ENCODE measurements around the gene THAP7.

DNA sequence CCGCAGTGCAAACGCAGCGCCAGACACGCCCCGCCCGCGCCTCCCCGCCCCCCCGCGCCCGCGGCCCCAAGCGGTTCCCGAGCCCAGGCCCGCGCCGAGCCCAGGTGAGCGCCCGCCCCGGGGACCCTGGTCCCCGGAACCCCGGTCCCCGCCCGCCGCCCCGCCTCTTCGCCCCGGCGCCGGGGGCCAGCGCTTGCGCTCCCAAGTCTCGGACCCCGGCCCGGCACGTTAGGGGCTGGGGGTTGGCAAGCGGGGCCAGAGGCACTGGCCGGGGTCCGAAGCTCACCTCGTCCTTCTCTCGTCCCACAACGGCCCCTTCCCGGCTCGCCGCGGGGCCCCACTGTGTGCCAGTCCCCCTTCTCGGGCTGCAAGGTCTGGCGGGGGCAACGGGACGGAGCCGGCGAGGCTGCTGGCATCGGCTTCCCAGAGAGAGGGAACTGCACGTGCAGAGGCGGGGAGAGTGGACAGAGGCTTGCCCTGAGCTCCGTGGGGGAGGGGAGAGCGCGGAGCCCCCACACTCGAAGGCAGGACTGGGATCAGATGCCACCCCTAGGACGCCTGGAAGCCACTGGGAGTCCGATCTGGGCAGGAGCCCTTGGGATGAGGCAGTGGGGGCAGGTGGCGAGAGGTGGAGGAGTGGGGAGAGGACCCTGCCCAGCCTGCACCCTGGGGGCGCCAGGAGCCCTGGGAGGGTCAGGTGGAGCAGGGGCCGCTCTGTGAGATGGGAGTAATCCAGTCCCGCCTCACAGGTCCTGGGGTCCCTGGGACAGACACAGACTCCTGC, 36.6 kb downstream of the THAP7 start:
- TF ChIP-seq, protein P1, sequence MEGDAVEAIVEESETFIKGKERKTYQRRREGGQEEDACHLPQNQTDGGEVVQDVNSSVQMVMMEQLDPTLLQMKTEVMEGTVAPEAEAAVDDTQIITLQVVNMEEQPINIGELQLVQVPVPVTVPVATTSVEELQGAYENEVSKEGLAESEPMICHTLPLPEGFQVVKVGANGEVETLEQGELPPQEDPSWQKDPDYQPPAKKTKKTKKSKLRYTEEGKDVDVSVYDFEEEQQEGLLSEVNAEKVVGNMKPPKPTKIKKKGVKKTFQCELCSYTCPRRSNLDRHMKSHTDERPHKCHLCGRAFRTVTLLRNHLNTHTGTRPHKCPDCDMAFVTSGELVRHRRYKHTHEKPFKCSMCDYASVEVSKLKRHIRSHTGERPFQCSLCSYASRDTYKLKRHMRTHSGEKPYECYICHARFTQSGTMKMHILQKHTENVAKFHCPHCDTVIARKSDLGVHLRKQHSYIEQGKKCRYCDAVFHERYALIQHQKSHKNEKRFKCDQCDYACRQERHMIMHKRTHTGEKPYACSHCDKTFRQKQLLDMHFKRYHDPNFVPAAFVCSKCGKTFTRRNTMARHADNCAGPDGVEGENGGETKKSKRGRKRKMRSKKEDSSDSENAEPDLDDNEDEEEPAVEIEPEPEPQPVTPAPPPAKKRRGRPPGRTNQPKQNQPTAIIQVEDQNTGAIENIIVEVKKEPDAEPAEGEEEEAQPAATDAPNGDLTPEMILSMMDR (IDR thresholded peaks at IDR 0.05; ENCODE audit: extremely low read depth in 1 of 2, insufficient read depth in 1 of 2, low read depth in 1 of 2, low read length in 2 of 2), result no peak
- peak; percentile 91 for TF ChIP-seq EZH2 (IDR thresholded peaks at IDR 0.05; ENCODE audit: borderline replicate concordance, low read depth, low read length, severe bottlenecking)
- no peak for TF ChIP-seq POLR2AphosphoS5 (IDR thresholded peaks at IDR 0.05; ENCODE audit: insufficient read depth, low read depth, low read length)
- no peak for TF ChIP-seq MAX (IDR thresholded peaks at IDR 0.05; ENCODE audit: insufficient read depth, insufficient read length)
- TF ChIP-seq JUN (IDR thresholded peaks at IDR 0.05; ENCODE audit: borderline replicate concordance, insufficient read depth, insufficient read length, low read depth), result no peak
- no peak for TF ChIP-seq MYC (IDR thresholded peaks at IDR 0.05; ENCODE audit: low read depth, low read length)
- TF ChIP-seq POLR2A (IDR thresholded peaks at IDR 0.05; ENCODE audit: low read depth, low read length), result no peak
- no peak for TF ChIP-seq FOS (IDR thresholded peaks at IDR 0.05; ENCODE audit: borderline replicate concordance, insufficient read depth, low read length)
- TF ChIP-seq GATA2 (IDR thresholded peaks at IDR 0.05; ENCODE audit: insufficient read depth, insufficient read length, low read depth, low read length), result no peak

Data from endothelial cell of umbilical vein (primary cell).